Parathyroid adenoma (tissue), 2 donors: ENCODE measurements around the gene IGLON5.

ENCODE experiments used
- H2AFZ ChIP-seq: fragments of 300-600 bp; sonication (generic); one replicate; pipeline ENCODE4 v1.7.0; 2017; ENCODE audit warnings: antibody characterized with exemption, mild to moderate bottlenecking
- H3K27ac ChIP-seq: fragments of 300-600 bp; sonication (generic); one replicate; pipeline ENCODE4 v1.7.0; 2017
- H3K27me3 ChIP-seq: fragments of 300-600 bp; sonication (generic); one replicate; pipeline ENCODE4 v1.7.0; 2017; ENCODE audit warnings: low read length; ENCODE audit not compliant: control insufficient read depth, insufficient read depth
- H3K36me3 ChIP-seq: fragments of 300-600 bp; sonication (generic); one replicate; pipeline ENCODE4 v1.7.0; 2017; ENCODE audit warnings: low read length; ENCODE audit not compliant: control insufficient read depth, insufficient read depth
- H3K4me1 ChIP-seq: fragments of 300-600 bp; sonication (generic); one replicate; pipeline ENCODE4 v1.7.0; 2017; ENCODE audit warnings: control low read depth
- H3K4me2 ChIP-seq: fragments of 300-600 bp; sonication (generic); one replicate; pipeline ENCODE4 v1.7.0; 2017; ENCODE audit warnings: low read length
- H3K4me3 ChIP-seq: fragments of 300-600 bp; sonication (generic); one replicate; pipeline ENCODE4 v1.7.0; 2017; ENCODE audit warnings: low read depth, low read length
- H3K79me2 ChIP-seq: fragments of 300-600 bp; sonication (generic); one replicate; pipeline ENCODE4 v1.7.0; 2017; ENCODE audit warnings: control low read depth
- H3K9ac ChIP-seq: fragments of 300-600 bp; sonication (generic); one replicate; pipeline ENCODE4 v1.7.0; 2017; ENCODE audit warnings: mild to moderate bottlenecking
- H3K9me3 ChIP-seq: fragments of 300-600 bp; sonication (generic); one replicate; pipeline ENCODE4 v1.7.0; 2017; ENCODE audit warnings: low read length; ENCODE audit not compliant: control insufficient read depth
- TF ChIP-seq, protein P1 (sequence below): fragments of 300-600 bp; sonication (generic); IDR thresholded peaks from one replicate; pipeline ENCODE4 v1.7.0; 2017; ENCODE audit warnings: antibody characterized with exemption, mild to moderate bottlenecking
- donor health status: primary hyperparathyroidism.

Gene IGLON5

DNA sequence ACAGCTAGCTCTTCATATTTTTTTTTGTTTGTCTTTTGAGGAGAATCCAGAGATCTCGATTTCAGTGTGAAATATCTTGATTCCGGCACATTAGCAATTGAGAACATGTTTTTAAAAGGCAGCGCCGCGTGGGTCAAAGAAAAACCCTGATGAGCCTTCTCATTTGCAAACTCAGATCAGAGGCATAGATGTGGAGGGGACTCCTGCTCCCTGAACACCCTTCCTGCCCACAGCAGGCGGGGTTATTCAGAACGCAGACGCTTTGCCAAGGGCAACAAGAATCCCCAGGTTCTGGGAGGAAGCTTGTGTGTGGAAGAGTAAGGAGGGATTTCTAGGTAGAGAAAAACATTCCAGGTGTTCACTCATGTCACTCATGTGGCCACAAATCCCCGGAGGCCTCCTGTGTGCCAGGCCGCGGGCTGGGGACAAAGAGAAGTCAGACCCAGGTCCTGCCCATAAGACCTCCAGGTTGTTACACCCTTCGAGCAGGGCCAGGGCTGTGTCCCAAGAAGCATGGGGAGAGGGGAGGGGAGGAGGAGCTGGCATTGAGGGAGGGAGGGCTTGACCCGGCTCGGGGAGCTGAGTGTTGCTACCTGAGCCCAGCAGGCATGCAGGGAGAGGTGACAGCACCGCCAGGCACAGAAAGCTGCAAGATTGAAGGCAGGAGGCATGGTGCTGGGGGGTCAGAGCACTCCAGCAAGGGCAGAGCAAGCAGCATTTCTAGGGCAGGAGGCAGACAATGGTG, 15.9 kb upstream of the IGLON5 start:
- peaks cover 7% of the 10 kb centered on the region for H3K4me1 ChIP-seq
- no peak overlapping the region for H3K4me3 ChIP-seq
- no peak overlapping the region for H3K9ac ChIP-seq
- H3K79me2 ChIP-seq: no peaks in the 10 kb centered on the region
- TF ChIP-seq, protein P1, sequence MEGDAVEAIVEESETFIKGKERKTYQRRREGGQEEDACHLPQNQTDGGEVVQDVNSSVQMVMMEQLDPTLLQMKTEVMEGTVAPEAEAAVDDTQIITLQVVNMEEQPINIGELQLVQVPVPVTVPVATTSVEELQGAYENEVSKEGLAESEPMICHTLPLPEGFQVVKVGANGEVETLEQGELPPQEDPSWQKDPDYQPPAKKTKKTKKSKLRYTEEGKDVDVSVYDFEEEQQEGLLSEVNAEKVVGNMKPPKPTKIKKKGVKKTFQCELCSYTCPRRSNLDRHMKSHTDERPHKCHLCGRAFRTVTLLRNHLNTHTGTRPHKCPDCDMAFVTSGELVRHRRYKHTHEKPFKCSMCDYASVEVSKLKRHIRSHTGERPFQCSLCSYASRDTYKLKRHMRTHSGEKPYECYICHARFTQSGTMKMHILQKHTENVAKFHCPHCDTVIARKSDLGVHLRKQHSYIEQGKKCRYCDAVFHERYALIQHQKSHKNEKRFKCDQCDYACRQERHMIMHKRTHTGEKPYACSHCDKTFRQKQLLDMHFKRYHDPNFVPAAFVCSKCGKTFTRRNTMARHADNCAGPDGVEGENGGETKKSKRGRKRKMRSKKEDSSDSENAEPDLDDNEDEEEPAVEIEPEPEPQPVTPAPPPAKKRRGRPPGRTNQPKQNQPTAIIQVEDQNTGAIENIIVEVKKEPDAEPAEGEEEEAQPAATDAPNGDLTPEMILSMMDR: no peak
- H3K27ac ChIP-seq: no peak overlapping the region
- peak overlapping the region; percentile 82 for H2AFZ ChIP-seq
- H3K4me2 ChIP-seq: no peak overlapping the region
- no peaks in the 10 kb centered on the region for H3K27me3 ChIP-seq
- no peaks in the 10 kb centered on the region for H3K9me3 ChIP-seq
- H3K36me3 ChIP-seq: no peaks in the 10 kb centered on the region

DNA sequence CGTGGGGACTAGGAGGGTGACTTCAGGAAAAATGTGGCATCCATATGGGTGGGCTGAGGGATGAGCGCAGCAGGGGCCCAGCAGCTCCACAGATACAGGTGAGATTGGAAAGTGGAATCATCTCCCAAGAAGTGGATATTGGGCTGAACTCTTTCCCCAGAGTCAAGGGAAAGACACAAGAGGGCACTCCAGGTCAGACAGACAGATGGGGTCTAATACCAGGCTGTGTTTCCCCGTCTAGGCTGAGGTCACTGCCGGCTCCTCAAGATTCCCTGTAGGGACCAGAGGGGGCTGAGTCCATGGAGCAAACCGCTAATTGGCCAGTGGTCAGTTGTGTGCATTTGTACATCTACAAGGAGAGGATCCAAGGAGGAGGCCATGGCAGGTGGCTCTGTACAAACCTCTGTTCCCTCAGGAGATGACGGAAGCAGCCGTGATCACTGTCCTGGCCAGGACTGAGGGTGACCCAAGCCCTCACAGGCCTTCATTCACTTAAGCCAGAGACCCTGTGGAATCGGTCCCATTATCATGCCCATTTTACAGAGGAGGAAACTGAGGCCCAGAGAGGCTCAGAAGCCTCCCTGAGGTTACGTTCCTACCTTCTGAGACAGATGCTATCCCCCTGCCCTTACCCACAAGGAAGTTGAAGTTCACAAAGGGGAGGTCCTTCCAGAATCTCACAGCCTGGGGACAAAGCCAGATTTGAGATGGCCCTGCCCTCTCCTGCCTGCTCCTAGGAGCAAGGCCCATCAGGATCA, 14.9 kb upstream of the IGLON5 start:
- no peak overlapping the region for H3K4me2 ChIP-seq
- H3K9ac ChIP-seq: no peak overlapping the region
- no peaks in the 10 kb centered on the region for H3K27me3 ChIP-seq
- no peaks in the 10 kb centered on the region for H3K9me3 ChIP-seq
- no peaks in the 10 kb centered on the region for H3K36me3 ChIP-seq
- H3K79me2 ChIP-seq: no peaks in the 10 kb centered on the region
- peak overlapping the region; percentile 30 for H2AFZ ChIP-seq
- H3K4me1 ChIP-seq: peaks cover 7% of the 10 kb centered on the region
- H3K4me3 ChIP-seq: no peak overlapping the region
- TF ChIP-seq, protein P1: peak; percentile 22
- no peak overlapping the region for H3K27ac ChIP-seq

DNA sequence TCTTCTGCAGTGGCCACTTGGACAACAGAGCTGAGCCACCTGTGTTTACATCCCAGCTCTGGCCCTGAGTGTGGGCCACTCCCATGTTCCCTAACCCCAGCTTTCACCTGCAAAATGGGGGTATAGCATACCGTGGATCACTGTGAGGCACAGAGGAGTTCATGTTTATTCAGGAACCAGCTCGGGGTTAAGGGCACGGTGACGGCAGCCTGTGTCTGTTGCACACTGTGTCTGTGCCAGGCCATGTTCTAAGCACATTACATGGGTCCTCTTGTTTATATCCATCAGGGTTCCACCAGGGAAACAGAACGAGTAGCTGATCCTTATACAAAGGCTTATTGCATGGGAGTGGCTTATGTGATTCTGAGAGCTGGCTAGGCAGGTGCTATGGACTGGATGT, 14.0 kb upstream of the IGLON5 start:
- H3K4me3 ChIP-seq: no peak overlapping the region
- H2AFZ ChIP-seq: no peak overlapping the region
- H3K4me2 ChIP-seq: no peak overlapping the region
- H3K79me2 ChIP-seq: no peaks in the 10 kb centered on the region
- no peaks in the 10 kb centered on the region for H3K27me3 ChIP-seq
- no peak overlapping the region for H3K27ac ChIP-seq
- TF ChIP-seq, protein P1: no peak
- H3K9me3 ChIP-seq: no peaks in the 10 kb centered on the region
- H3K36me3 ChIP-seq: no peaks in the 10 kb centered on the region
- peaks cover 7% of the 10 kb centered on the region for H3K4me1 ChIP-seq
- H3K9ac ChIP-seq: no peak overlapping the region

DNA sequence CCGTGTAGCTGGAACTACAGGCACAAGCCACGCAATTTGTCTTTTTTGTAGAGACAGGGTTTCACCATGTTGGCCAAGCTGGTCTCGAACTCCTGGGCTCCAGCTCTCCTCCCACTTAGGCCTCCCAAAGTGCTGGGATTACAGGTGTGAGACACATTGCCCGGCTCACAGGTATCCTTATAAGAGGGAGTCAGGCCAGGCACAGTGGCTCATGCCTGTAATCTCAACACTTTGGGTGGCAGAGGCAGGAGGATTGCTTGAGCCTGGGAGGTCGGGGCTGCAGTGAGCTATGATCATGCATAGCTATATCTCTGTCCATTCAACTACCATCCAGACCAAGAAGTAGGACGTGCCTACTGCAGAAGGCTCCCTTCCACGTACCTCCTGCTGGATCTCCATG, 10.2 kb upstream of the IGLON5 start:
- no peaks in the 10 kb centered on the region for H3K4me1 ChIP-seq
- H3K4me3 ChIP-seq: no peak overlapping the region
- no peaks in the 10 kb centered on the region for H3K36me3 ChIP-seq
- H3K79me2 ChIP-seq: no peaks in the 10 kb centered on the region
- TF ChIP-seq, protein P1: no peak
- H2AFZ ChIP-seq: no peak overlapping the region
- no peaks in the 10 kb centered on the region for H3K27me3 ChIP-seq
- H3K9me3 ChIP-seq: no peaks in the 10 kb centered on the region
- no peak overlapping the region for H3K4me2 ChIP-seq
- no peak overlapping the region for H3K9ac ChIP-seq
- no peak overlapping the region for H3K27ac ChIP-seq
